Iris pigment epithelial cell (primary cell): ENCODE results near the gene KCNJ10.

Experiments
- DNase-seq: peaks from one replicate; pipeline ENCODE4 v3.0.0-alpha.2; 2011; ENCODE audit warnings: low read depth

KCNJ10 gene

DNA sequence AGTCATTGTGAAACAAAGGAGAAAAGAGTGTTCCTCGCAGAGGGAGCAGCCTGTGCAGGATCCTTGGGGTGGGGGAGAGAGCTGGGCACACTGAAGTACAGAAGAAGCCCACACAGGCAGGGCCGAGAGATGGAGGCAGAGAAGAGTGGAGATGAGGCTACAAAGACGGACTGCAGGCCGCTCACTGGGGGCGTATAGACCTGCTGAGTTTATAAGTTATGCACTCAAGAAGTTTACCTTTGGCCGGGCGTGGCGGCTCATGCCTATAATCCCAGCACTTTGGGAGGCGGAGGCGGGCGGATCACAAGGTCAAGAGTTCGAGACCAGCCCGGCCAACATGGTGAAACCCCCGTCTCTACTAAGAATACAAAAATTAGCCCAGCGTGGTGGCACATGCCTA is 108.3 kb downstream of the KCNJ10 start:
- no peak for DNase-seq

DNA sequence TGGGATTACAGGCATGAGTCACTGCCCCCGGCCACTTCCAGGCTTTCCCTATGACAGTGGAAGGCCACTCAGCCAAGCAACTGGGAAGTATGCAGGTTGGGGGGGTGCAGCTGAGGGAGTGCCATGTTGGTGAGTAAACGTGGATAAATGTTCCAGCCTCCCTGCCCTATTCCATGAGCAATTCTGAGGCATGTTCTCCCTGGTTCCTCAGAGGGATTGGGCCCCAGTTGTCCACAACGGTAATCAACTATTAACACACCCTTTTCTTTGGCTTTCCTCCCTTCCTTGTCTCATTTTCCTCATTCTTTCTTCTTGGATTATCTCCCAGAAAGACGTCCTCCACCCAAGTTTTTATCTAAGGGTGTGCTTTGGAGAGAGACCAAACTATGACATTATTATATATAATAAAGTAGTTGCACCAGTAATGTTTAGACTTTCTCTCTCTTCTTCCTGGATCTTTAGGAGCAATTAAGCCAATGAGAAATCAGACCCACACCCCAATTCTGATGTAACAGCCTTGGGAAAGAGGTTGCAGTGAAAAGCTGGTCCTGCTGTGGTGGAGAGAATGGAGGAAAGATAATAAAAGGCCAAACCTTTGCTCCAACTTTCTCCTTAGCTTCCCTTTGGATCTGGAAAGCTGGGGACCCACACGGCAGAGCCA is 109.1 kb downstream of the KCNJ10 start:
- DNase-seq = peak; percentile 19

DNA sequence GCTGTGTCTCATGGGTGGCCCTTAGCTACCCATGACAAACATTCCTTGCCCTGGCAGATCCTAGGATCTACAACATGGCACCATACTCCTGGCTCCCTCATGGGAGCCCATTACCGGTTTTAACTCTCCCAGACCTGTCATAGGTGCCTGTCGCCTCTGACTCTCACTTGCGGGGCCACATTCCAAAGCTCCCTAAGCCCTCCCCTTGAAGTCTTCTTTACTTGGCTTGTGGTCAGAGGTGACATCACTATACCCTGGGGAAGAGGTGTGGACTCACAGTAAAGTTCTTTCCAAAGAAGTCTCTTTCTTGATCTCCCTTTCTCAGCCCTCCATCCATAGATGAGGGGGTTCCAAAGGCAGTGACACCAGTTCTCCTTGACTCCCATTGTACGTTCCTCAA is 110.5 kb downstream of the KCNJ10 start:
- DNase-seq = no peak

DNA sequence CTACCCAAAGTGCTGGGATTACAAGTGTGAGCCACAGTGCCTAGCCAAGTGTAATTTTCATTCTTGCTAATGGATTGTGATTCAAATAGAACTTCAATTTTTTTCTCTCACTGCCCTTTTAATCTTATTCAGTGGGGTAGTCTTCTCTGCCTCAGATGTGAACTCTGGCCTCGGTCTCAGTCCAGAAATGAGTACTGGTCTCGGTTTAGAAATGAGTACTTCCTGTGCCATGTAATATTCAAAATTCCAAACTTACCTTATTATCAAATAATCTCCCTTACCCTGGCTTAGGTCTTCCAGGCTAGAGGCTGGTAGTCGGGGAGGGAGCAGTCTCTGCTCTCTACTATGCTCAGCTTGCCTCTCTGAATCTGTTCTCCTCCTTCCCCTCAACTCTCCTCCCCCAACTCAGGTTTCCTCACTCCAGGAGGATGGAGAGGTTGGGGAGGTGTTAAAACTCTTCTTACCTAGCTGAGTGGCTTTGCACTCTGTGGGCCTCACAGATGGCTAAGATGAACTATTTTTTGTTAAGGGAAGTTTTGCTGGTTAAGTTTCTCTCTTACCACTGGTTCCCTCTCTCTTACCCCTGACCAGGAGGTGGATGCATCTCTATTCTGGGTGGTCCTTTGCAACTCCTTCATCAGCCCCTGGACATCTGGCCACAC is 111.1 kb downstream of the KCNJ10 start:
- no peak for DNase-seq

DNA sequence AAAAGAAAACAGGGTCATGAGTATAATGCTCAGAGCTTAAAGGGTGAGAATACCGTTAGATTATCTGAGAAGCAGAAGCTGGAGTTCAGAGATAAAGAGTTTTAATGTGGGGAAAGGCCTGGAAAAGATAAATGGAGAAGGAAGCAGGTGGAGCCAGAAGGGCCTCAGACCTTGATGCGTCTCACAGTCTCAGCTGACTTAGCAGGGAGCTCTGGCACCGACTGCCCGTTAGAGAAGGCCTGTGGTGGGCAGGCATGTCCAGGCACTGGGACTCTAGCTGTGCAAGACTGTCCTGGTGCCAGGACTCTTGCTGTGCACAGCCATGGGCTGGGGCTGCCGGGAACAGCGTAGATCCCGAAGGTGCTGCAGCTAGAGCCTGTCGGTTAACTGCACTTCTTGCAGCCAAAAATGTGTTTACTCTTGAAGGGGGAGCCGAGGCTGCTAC is 112.1 kb downstream of the KCNJ10 start:
- no peak for DNase-seq

DNA sequence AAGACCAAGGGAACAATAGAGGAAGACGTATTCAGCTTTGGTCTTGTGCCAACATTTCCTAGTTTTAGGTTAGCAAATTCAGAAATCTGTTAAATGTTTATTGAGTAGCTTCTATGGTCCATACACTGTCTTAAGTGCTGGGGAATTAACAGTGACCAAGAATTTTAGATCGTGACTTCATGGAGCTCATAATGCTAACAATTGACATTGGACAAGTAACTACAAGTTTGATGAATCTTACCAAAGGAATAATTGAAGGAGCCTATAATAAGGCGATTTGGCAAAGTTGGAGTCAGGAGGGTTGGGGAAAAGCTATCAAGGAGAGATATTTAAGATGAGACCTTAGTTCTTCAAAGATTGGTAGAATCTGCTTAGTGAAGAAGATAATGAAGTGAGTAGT is 114.5 kb downstream of the KCNJ10 start:
- DNase-seq = no peak

DNA sequence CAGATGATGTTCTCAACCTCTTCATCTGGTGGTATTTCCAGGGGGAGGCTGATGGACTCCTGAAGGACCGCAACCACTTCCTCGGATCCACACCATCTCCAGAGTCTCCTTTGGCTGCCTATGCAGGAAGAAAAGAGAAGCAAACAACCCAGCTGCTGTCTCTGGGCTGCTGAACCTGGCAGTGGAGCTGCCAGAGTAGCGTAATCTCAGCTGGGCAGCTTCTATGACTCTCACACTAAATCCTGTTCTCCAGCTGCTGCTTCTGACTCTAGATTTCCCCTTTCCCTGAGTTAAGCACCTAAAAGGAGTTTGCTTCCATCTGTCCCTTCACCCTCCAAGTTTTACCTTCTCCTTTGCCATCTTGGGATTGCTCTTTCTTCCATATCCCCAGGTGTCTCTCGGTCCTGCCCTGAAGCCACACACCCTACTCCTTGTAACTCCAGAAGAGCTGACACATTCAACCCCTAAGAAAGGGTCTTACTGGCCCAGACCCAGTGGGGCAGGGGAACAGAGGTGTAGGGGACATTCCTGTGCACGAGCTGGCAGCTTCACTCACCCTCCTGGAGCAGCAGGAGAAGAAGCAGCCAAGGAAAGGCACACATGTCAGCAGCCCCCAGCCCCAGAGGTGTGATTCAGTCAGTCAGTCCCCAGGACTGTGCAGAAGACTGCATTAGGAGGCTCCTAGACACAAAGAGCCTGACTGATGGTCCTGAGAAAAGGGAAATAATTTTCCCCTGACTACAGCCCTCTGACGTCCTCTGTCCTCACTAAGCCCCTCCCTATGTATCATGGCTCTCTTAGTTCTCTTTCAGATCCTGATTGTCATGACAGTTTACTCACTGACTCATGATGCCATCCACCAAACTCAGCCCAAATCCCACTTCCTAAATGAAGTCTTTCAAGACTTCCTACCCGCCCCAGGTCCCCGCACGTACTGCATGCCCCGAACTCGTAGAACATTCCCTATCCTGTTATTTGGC is 116.1 kb downstream of the KCNJ10 start, which contains the start of gene SLAMF9:
SLAMF9 (minus strand) TSS at position 702 of the 980 bp plus-strand sequence; CDS start at position 602, 100 bp downstream.
- DNase-seq = peak; percentile 22

DNA sequence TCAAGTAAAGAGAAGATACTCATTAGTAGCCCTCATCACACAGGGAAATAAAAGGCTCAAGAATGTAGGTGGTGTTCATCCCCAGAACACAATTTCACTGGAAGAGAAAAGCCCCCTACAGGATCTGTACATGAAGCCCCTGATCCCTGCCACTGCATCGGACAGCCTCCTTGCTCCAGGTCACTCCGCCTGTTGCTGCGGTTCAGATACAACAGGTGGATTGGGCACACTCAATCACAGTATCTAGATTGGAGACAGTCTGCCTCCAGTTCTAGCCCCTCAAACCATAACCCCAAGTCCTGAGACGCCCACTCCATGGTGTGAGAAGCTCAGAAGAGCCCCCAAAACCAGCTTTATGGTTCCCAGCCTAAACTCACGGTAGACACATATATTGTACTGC is 117.0 kb downstream of the KCNJ10 start:
- no peak for DNase-seq

DNA sequence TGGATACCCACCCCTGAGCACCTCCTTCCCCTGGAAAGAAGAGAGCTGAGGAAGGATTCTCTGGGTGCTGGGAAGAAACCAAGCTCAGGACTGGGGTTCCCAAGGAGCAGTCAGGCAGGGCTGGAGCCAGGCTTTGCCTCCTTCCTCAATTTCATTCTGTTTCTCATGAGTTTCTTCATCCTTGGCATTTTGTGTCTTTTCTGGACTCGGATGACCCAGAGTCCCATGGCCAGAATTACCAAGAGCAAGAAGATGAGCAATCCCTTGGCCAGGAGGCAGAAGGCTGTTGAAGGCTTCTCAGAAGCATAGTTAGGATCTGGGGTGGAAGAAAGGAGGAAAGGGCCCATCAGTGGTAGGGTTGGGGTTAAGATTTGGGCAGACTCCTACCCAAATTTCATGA is 118.4 kb downstream of the KCNJ10 start:
- no peak for DNase-seq

DNA sequence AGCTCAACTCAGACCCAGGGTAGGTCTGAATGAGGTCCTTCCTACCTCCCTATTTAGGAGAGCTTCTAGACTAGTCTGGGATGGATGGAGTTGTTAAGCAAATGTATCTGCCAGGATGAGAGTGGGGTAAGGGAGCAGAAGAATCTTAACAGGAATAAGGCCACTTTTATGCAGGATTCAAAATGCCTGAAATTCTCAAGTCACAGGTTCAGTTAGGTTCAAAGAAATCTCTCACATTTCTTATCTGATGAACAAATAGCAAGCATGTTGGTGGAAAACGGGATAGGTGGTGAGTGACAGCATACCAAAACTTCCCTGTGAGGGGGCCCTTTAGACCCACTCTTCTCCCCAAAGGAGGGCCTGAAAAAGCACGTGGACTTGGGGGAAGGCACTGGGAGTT is 118.9 kb downstream of the KCNJ10 start:
- no peak for DNase-seq

DNA sequence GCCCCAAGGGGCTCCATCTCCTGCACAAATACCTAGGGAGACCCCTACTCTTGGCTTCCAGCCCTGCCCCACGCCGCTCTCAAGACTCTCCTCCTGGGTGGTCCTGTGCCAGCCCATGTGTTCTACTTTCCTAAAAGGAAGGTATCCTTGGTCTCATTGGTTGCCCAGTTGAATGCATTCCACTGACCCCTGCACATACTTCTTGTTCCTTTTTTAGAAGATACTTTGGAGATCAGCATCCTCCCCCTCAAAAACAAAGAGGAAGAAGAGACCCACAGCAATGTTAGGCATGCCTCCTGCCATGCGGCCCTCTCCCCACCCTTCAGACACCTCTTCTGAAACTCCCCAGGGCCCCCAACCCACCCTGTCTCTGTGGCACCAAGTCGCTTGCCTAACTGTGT is 120.0 kb downstream of the KCNJ10 start:
- no peak for DNase-seq

DNA sequence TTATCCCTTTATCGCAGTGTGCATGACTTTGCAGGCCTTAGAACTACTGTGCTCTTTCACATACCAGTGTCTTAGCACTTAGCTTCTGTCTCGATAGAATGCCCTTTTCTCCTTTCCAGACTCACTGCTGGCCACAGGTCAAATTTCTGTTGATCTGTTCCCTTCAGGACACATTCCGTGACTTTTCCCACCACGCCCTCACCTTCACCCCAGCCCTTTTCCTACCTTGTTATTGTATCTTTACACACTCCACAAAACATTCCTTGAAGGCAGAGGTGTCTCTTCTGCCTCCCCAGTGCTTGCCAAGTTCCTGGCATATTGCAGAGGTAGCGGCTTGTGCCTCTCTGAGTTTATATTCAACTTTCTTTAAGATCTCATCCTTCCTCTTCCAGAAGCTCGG is 120.8 kb downstream of the KCNJ10 start:
- DNase-seq = no peak
